Measurements from ENCODE around the gene NDRG3. TPM values are rescaled to one million over a fixed set of nuclear protein-coding genes. Genes with fewer than 3 reads are reported as not detected.

Gene NDRG3
- total RNA-seq, 1 experiment from 2014 or later: 23.6 TPM

- no peak overlapping the region for H3K56ac ChIP-seq (ENCODE audit: insufficient read length, low read depth, low read length)
- H3K36me3 Mint-ChIP-seq (ENCODE audit: insufficient read depth in 1 of 3, low read depth in 3 of 3): 0 out of 7 replicates have a peak, but pooled peaks cover 0 to 2% (median 0%) of the 10 kb centered on the region in 3 experiments
These were observed 16.9 kb downstream of the NDRG3 start for GRCh38 chr20:36728986-36729385.

More at GRCh38 chr20:36728986-36729385, 16.9 kb downstream of the NDRG3 start:
- Histone ChIP-seq H2BK15ac (ENCODE audit: low read depth, low read length) (no peak overlapping the region), H2AK5ac (ENCODE audit: insufficient read length, low read length) (no peak overlapping the region), H2BK120ac (ENCODE audit: low read depth, low read length, poor library complexity, severe bottlenecking) (no peak overlapping the region), H3K4ac (ENCODE audit: low read depth, low read length) (no peak overlapping the region), H2BK12ac (ENCODE audit: insufficient read length, low read depth, low read length) (no peak overlapping the region), H3T11ph (ENCODE audit: low read length) (no peak overlapping the region), H3K4me2 (ENCODE audit: insufficient read depth, insufficient read length, low read length) (no peak overlapping the region), H2BK5ac (ENCODE audit: insufficient read length, low read length) (no peak overlapping the region), H3K9ac (ENCODE audit: extremely low read depth, insufficient read length, low read length) (no peak overlapping the region), H4K20me1 (ENCODE audit: control insufficient read depth, insufficient read depth, insufficient read length) (no peaks in the 10 kb centered on the region), H4K5ac (ENCODE audit: insufficient read length, low read depth, low read length) (no peak overlapping the region), H3K79me2 (ENCODE audit: insufficient read depth, low read length) (no peaks in the 10 kb centered on the region), H3K9me3 (ENCODE audit: control insufficient read depth, low read depth, low read length) (no peaks in the 10 kb centered on the region), H3K79me1 (ENCODE audit: insufficient read depth, low read depth, low read length, poor library complexity, severe bottlenecking) (no peaks in the 10 kb centered on the region), H3K14ac (ENCODE audit: insufficient read depth, low read length) (no peak overlapping the region), H2BK20ac (ENCODE audit: low read depth, low read length, poor library complexity, severe bottlenecking) (no peak overlapping the region), H3K23ac (ENCODE audit: insufficient read length, low read depth, low read length) (no peak overlapping the region), H3K23me2 (ENCODE audit: insufficient read length, low read depth, low read length, poor library complexity, severe bottlenecking) (no peaks in the 10 kb centered on the region), H4K91ac (ENCODE audit: insufficient read length, low read depth, low read length) (no peak overlapping the region), H4K8ac (replicated peaks; ENCODE audit: insufficient read length, low read depth, low read length) (no peak overlapping the region), H3K27ac (ENCODE audit: insufficient read length, low read depth, low read length) (no peak overlapping the region), H3K27me3 (ENCODE audit: insufficient read depth, low read length) (no peaks in the 10 kb centered on the region), H3K18ac (ENCODE audit: insufficient read length, low read depth, low read length) (no peak overlapping the region), H3K4me1 (ENCODE audit: insufficient read depth, low read length) (peaks cover 3% of the 10 kb centered on the region; the same call in 1 of the 2 replicates), H2AFZ (ENCODE audit: low read length) (no peak overlapping the region)
- no peaks in the 10 kb centered on the region for H3K27me3 Mint-ChIP-seq (ENCODE audit: low read depth)
- TF ChIP-seq CTCF (conservative IDR thresholded peaks at IDR 0.05): peak; percentile 69
- no peaks in the 10 kb centered on the region for H3K9me3 Mint-ChIP-seq
- no CpG with 5 or more reads among the region's 3 CpGs for WGBS (ENCODE audit: extremely low coverage, insufficient read length, low lambda C conversion rate)
- no peak overlapping the region for H3K4me3 Mint-ChIP-seq
- peak; percentile 36 for DNase-seq
- peaks cover 7 to 13% of the 10 kb centered on the region in 2 experiments; a peak in 3 of 4 replicates for H3K4me1 Mint-ChIP-seq
- peak overlapping the region in 1 of 3 experiments; percentile 56; a peak in 2 of 7 replicates for H3K27ac Mint-ChIP-seq
